HFF-Myc (cell line): Measurements from ENCODE around the gene KAZN.

Source experiments
- DNase-seq: peaks from one replicate; pipeline ENCODE4 v3.0.0-alpha.2; 2011; ENCODE audit warnings: low read depth; ENCODE audit errors: extremely low read depth
- H3K4me3 ChIP-seq: replicated peaks from 2 replicates; pipeline ENCODE4 v1.5.1; 2011; ENCODE audit warnings: low read depth, mild to moderate bottlenecking, control low read depth, low read length
- TF ChIP-seq, protein P1 (sequence below): IDR thresholded peaks from 2 replicates; pipeline ENCODE4 v1.5.1; 2012; ENCODE audit warnings: mild to moderate bottlenecking, low read depth, low read length, control low read depth; ENCODE audit errors: missing control alignments

KAZN gene

GRCh38 chr1:14662116-14662515 is 63.6 kb downstream of the KAZN start:
- DNase-seq, result no peak
- no peak overlapping the region for H3K4me3 ChIP-seq
- TF ChIP-seq, protein P1, sequence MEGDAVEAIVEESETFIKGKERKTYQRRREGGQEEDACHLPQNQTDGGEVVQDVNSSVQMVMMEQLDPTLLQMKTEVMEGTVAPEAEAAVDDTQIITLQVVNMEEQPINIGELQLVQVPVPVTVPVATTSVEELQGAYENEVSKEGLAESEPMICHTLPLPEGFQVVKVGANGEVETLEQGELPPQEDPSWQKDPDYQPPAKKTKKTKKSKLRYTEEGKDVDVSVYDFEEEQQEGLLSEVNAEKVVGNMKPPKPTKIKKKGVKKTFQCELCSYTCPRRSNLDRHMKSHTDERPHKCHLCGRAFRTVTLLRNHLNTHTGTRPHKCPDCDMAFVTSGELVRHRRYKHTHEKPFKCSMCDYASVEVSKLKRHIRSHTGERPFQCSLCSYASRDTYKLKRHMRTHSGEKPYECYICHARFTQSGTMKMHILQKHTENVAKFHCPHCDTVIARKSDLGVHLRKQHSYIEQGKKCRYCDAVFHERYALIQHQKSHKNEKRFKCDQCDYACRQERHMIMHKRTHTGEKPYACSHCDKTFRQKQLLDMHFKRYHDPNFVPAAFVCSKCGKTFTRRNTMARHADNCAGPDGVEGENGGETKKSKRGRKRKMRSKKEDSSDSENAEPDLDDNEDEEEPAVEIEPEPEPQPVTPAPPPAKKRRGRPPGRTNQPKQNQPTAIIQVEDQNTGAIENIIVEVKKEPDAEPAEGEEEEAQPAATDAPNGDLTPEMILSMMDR, result no peak

GRCh38 chr1:14663773-14664172 is 65.3 kb downstream of the KAZN start:
- no peak overlapping the region for H3K4me3 ChIP-seq
- no peak for DNase-seq
- TF ChIP-seq, protein P1, result no peak

- no peak for DNase-seq
- no peak overlapping the region for H3K4me3 ChIP-seq
- TF ChIP-seq, protein P1, result no peak
Observed at GRCh38 chr1:14666373-14666772, 67.9 kb downstream of the KAZN start.

GRCh38 chr1:14666962-14667650 is 68.6 kb downstream of the KAZN start:
- no peak overlapping the region for H3K4me3 ChIP-seq
- TF ChIP-seq, protein P1, result no peak
- no peak for DNase-seq

GRCh38 chr1:14667651-14667984 is 69.1 kb downstream of the KAZN start:
- TF ChIP-seq, protein P1, result no peak
- DNase-seq, result no peak
- no peak overlapping the region for H3K4me3 ChIP-seq

DNA sequence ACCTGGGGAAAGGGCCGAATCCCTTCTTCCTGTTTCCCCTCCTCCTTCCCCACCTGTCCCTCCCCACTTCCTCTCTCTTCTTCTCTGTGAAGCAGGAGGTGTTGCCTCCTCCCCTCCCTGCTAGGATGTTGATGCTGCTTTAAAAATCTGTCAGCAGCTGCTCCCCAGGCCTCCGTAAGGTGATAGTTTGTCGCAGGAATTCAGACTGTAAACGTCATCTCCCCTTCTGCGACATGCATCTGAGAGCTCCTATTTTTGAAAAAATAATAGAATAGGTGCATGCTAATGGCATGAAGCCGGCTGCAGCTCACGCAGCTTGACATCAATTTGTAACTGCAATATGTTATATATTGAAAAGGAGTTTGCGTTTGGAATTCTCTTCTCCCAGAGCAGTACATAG is 70.1 kb downstream of the KAZN start:
- TF ChIP-seq, protein P1, result no peak
- no peak for DNase-seq
- no peak overlapping the region for H3K4me3 ChIP-seq

DNA sequence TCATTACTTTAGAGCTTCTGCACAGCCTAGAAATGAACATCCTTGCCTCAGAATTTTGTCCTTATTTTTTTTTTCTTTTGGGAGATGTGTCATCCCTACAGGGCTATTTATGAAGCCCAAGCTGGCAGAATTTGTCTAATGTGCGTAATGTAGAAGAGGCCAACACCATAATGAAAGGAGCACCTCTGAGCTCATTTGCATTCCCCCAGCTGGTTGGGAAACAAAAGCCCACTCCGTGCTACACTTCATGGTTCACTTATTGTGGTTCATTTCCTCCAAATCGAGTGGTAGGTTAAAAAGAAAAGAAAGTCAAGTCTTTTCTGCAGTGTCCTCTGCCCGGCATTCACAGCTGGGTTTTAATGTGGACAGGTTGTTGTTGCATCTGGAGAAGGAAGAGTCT is 73.5 kb downstream of the KAZN start:
- TF ChIP-seq, protein P1, result no peak
- DNase-seq, result no peak
- H3K4me3 ChIP-seq, result no peak overlapping the region
